ENCODE measurements around the gene PFDN6. TPM values are rescaled to one million over a fixed set of nuclear protein-coding genes. Genes with fewer than 3 reads are reported as not detected.

Gene PFDN6
- polyA plus RNA-seq, 4 donors = 83.9 to 183 (median 147) TPM

GRCh38 chr6:33286946-33287914 lies 2.2 kb upstream of the PFDN6 start:
- no peak overlapping the region for H3K4me3 ChIP-seq (ENCODE audit: low read depth in 1 of 3, low read length in 3 of 3)
- no peaks in the 10 kb centered on the region for H3K9me3 ChIP-seq (ENCODE audit: control insufficient read depth in 2 of 2, insufficient read depth in 1 of 2, low read depth in 1 of 2, low read length in 1 of 2)
- H3K27ac ChIP-seq (ENCODE audit: low read depth in 1 of 3, low read length in 2 of 3) = no peak overlapping the region
- DNase-seq (no peak), FAIRE-seq (no peak)
- H3K4me1 ChIP-seq (ENCODE audit: control insufficient read depth in 3 of 3, insufficient read depth in 2 of 3, low read depth in 1 of 3, low read length in 2 of 3) = peaks cover 3 to 17% (median 11%) of the 10 kb centered on the region in 3 donors
- H3K36me3 ChIP-seq (ENCODE audit: control insufficient read depth in 3 of 3, insufficient read depth in 2 of 3, low read depth in 1 of 3, low read length in 3 of 3) = peaks cover 0 to 53% (median 4%) of the 10 kb centered on the region in 3 donors
- 93 to 95% (median 94%) methylated on average over 22 of the region's 22 CpGs for WGBS, 3 donors
- no peaks in the 10 kb centered on the region for H3K27me3 ChIP-seq (ENCODE audit: control insufficient read depth in 3 of 3, insufficient read depth in 3 of 3, low read length in 3 of 3)

DNA sequence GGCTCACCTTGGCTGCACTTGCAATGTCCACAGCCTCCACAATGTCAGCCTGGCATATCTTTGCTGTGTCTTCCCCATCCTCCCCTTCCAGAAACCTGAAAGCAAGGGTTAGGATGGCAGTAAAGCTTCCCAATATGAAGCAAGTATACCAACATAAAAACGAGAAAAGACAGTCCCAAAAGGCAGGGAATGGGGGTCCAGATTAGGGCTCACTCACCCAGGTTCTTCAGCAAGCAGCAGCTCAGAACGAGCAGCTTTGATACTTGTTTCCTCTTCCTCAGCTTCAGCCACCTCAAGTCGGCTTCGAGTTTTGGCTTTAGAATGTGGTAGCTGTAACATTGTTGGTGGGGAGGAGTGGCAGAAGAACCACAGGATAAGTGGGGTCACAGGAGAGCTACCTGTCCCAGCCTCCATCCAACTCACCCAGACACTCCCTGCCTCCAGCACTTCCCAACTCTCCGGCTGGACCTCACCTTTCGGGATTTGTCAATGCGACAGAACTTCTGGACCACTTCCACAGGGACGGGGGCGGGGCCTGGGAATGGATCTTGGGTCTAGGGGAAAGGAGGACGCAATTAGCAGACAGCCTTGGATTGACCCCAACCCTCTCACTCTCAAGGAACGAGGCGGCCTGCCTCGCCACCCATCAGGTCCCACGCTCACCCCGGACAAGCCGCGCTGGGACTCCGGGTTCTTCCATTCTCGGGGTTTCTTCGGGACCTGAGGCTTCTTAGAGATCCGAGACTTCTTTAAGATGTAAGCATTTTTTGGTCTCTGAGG lies 1.1 kb upstream of the PFDN6 start:
- FAIRE-seq (no peak), DNase-seq (no peak)
- peaks cover 0 to 50% (median 4%) of the 10 kb centered on the region in 3 donors for H3K36me3 ChIP-seq (ENCODE audit: control insufficient read depth in 3 of 3, insufficient read depth in 2 of 3, low read depth in 1 of 3, low read length in 3 of 3)
- no peaks in the 10 kb centered on the region for H3K27me3 ChIP-seq (ENCODE audit: control insufficient read depth in 3 of 3, insufficient read depth in 3 of 3, low read length in 3 of 3)
- no peaks in the 10 kb centered on the region for H3K9me3 ChIP-seq (ENCODE audit: control insufficient read depth in 2 of 2, insufficient read depth in 1 of 2, low read depth in 1 of 2, low read length in 1 of 2)
- H3K27ac ChIP-seq (ENCODE audit: low read depth in 1 of 3, low read length in 2 of 3) = peak overlapping the region in 1 of 3 donors; percentile 41
- peaks cover 3 to 17% (median 11%) of the 10 kb centered on the region in 3 donors for H3K4me1 ChIP-seq (ENCODE audit: control insufficient read depth in 3 of 3, insufficient read depth in 2 of 3, low read depth in 1 of 3, low read length in 2 of 3)
- 8 to 11% (median 9%) methylated on average over 21 of the region's 21 CpGs for WGBS, 3 donors
- peak overlapping the region; percentile 61 to 68 (median 67) for H3K4me3 ChIP-seq (ENCODE audit: low read depth in 1 of 3, low read length in 3 of 3)

DNA sequence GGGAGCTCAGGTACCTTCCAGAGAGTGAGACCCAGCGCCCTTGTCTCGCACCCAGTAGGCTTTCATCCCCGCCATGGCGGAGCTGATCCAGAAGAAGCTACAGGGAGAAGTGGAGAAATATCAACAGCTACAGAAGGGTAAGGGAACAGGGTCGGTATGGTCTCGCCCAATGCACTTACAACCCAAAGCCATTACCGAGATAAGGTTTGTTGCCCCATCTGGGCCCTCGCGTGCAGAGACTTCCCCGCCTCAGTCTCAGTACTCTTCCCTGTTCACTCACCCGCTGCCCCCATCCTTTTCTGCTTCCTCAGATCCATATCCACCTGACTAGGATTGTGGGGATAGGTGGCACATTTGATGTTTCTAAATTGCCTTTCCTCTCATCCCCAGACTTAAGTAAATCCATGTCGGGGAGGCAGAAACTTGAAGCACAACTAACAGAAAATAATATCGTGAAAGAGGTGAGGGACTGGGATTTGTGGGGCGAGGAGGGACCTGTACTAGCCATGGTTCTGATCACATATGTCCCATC lies 449 bp downstream of the PFDN6 start:
- Histone ChIP-seq H3K27ac (ENCODE audit: low read depth in 1 of 3, low read length in 2 of 3) (peak overlapping the region in 2 of 3 donors; percentile 6 to 56), H3K4me3 (ENCODE audit: low read depth in 1 of 3, low read length in 3 of 3) (peak overlapping the region; percentile 61 to 68 (median 67)), H3K4me1 (ENCODE audit: control insufficient read depth in 3 of 3, insufficient read depth in 2 of 3, low read depth in 1 of 3, low read length in 2 of 3) (peaks cover 3 to 17% (median 11%) of the 10 kb centered on the region in 3 donors), H3K9me3 (ENCODE audit: control insufficient read depth in 2 of 2, insufficient read depth in 1 of 2, low read depth in 1 of 2, low read length in 1 of 2) (no peaks in the 10 kb centered on the region), H3K36me3 (ENCODE audit: control insufficient read depth in 3 of 3, insufficient read depth in 2 of 3, low read depth in 1 of 3, low read length in 3 of 3) (peaks cover 0 to 53% (median 2%) of the 10 kb centered on the region in 3 donors), H3K27me3 (ENCODE audit: control insufficient read depth in 3 of 3, insufficient read depth in 3 of 3, low read length in 3 of 3) (no peaks in the 10 kb centered on the region)
- DNase-seq = no peak
- 2 to 3% (median 3%) methylated on average over 14 of the region's 14 CpGs for WGBS, 3 donors
- FAIRE-seq = no peak

- Histone ChIP-seq H3K4me3 (ENCODE audit: low read depth in 1 of 3, low read length in 3 of 3) (peak overlapping the region in 2 of 3 donors; percentile 61 to 68), H3K27ac (ENCODE audit: low read depth in 1 of 3, low read length in 2 of 3) (no peak overlapping the region), H3K36me3 (ENCODE audit: control insufficient read depth in 3 of 3, insufficient read depth in 2 of 3, low read depth in 1 of 3, low read length in 3 of 3) (peaks cover 0 to 55% (median 5%) of the 10 kb centered on the region in 3 donors), H3K4me1 (ENCODE audit: control insufficient read depth in 3 of 3, insufficient read depth in 2 of 3, low read depth in 1 of 3, low read length in 2 of 3) (peaks cover 3 to 17% (median 11%) of the 10 kb centered on the region in 3 donors), H3K27me3 (ENCODE audit: control insufficient read depth in 3 of 3, insufficient read depth in 3 of 3, low read length in 3 of 3) (no peaks in the 10 kb centered on the region), H3K9me3 (ENCODE audit: control insufficient read depth in 2 of 2, insufficient read depth in 1 of 2, low read depth in 1 of 2, low read length in 1 of 2) (no peaks in the 10 kb centered on the region)
- FAIRE-seq (no peak), DNase-seq (no peak)
- WGBS, 3 donors = 73 to 78% (median 74%) methylated on average over 7 of the region's 7 CpGs
These were observed 1.1 kb downstream of the PFDN6 start for GRCh38 chr6:33290459-33290858.

DNA sequence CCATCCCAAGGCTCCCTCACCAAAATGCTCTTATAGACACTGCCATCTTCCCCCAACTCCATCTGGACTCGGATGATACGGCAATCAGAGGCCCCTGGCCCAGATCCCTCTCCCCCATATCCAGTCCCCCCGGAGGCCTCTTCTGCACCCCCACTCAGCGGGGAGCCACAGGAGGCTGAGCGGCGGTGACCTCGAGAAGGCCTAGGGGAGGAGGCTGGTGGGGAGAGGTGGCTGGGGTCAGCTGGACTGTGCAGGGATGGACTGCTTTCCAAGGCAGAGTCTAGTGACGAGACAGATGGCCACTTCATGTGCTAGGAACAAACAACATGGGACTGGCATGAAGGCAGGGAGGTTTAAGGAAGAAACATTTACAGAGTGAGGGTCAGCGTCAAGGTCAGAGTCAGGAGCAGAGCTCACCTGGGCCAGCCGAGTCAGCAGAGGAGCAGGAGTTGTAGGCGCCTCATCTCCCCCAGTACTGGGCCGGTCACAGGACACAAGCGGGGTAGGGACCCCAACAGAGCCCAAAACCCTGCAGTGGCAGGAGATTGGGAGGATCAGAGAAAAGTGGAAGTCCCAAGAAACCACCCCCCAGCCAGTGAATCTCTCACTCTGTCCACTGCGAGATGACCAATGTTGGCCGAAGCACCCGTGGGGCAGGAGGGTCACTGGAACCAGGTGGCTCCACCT lies 3.7 kb downstream of the PFDN6 start:
- Histone ChIP-seq H3K4me3 (ENCODE audit: low read depth in 1 of 3, low read length in 3 of 3) (no peak overlapping the region), H3K27ac (ENCODE audit: low read depth in 1 of 3, low read length in 2 of 3) (no peak overlapping the region), H3K27me3 (ENCODE audit: control insufficient read depth in 3 of 3, insufficient read depth in 3 of 3, low read length in 3 of 3) (no peaks in the 10 kb centered on the region), H3K9me3 (ENCODE audit: control insufficient read depth in 2 of 2, insufficient read depth in 1 of 2, low read depth in 1 of 2, low read length in 1 of 2) (no peaks in the 10 kb centered on the region), H3K4me1 (ENCODE audit: control insufficient read depth in 3 of 3, insufficient read depth in 2 of 3, low read depth in 1 of 3, low read length in 2 of 3) (peaks cover 3 to 18% (median 10%) of the 10 kb centered on the region in 3 donors), H3K36me3 (ENCODE audit: control insufficient read depth in 3 of 3, insufficient read depth in 2 of 3, low read depth in 1 of 3, low read length in 3 of 3) (peaks cover 0 to 52% (median 5%) of the 10 kb centered on the region in 3 donors)
- DNase-seq = no peak
- WGBS, 3 donors = 88 to 93% (median 88%) methylated on average over 16 of the region's 16 CpGs
- FAIRE-seq = no peak

DNA sequence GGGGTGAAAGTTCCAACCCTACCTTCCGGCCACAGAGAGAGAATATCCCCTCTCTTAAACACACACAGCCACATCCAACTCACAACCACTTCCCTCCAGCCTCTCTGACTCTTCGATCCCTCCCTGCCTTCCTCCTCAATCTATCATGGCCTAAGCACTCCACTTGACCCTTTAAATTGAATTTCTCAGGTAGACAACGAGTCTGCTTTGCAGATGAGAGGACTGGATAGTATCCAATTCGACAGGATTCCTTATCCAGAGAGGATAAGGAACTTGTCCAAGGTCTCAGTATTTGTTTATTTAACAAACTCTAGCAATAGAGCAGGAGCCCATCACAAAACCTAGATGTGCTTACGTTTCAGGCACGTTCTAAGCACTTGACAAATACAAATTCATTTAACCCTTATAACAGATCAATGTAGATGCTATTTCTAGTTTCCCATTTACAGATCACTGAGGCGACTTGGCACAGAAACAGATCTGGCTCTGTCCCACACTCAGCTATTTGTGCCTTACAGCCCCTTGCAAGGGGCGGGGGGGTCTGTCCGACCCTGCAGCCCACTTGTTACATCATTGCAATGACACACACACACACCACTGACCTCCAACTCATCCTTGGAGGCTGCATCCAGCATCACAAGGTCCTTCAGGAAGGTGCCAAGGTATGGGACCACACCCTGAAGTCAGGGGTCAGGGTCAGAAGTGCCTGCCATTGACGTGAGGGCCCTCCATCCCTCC lies 4.9 kb downstream of the PFDN6 start:
- WGBS, 3 donors = 61 to 68% (median 62%) methylated on average over 10 of the region's 10 CpGs
- Histone ChIP-seq H3K27me3 (ENCODE audit: control insufficient read depth in 3 of 3, insufficient read depth in 3 of 3, low read length in 3 of 3) (no peaks in the 10 kb centered on the region), H3K4me1 (ENCODE audit: control insufficient read depth in 3 of 3, insufficient read depth in 2 of 3, low read depth in 1 of 3, low read length in 2 of 3) (peaks cover 3 to 14% (median 7%) of the 10 kb centered on the region in 3 donors), H3K36me3 (ENCODE audit: control insufficient read depth in 3 of 3, insufficient read depth in 2 of 3, low read depth in 1 of 3, low read length in 3 of 3) (peaks cover 0 to 52% (median 5%) of the 10 kb centered on the region in 3 donors), H3K4me3 (ENCODE audit: low read depth in 1 of 3, low read length in 3 of 3) (no peak overlapping the region), H3K27ac (ENCODE audit: low read depth in 1 of 3, low read length in 2 of 3) (no peak overlapping the region), H3K9me3 (ENCODE audit: control insufficient read depth in 2 of 2, insufficient read depth in 1 of 2, low read depth in 1 of 2, low read length in 1 of 2) (no peaks in the 10 kb centered on the region)
- DNase-seq (no peak), FAIRE-seq (no peak)

GRCh38 chr6:33295621-33296369 lies 6.4 kb downstream of the PFDN6 start:
- H3K4me1 ChIP-seq (ENCODE audit: control insufficient read depth in 3 of 3, insufficient read depth in 2 of 3, low read depth in 1 of 3, low read length in 2 of 3) = peaks cover 0 to 9% (median 0%) of the 10 kb centered on the region in 3 donors
- DNase-seq (no peak), FAIRE-seq (no peak)
- no peaks in the 10 kb centered on the region for H3K9me3 ChIP-seq (ENCODE audit: control insufficient read depth in 2 of 2, insufficient read depth in 1 of 2, low read depth in 1 of 2, low read length in 1 of 2)
- no peak overlapping the region for H3K27ac ChIP-seq (ENCODE audit: low read depth in 1 of 3, low read length in 2 of 3)
- H3K36me3 ChIP-seq (ENCODE audit: control insufficient read depth in 3 of 3, insufficient read depth in 2 of 3, low read depth in 1 of 3, low read length in 3 of 3) = peaks cover 0 to 52% (median 5%) of the 10 kb centered on the region in 3 donors
- no peaks in the 10 kb centered on the region for H3K27me3 ChIP-seq (ENCODE audit: control insufficient read depth in 3 of 3, insufficient read depth in 3 of 3, low read length in 3 of 3)
- 85 to 90% (median 88%) methylated on average over 12 to 15 of the region's 15 CpGs for WGBS, 3 donors
- H3K4me3 ChIP-seq (ENCODE audit: low read depth in 1 of 3, low read length in 3 of 3) = no peak overlapping the region

Measured in small intestine (tissue), 7 donors.